ENCODE measurements around the gene PPFIA1.
"Not testable (repeated sequence)": the region's sequence is repeated elsewhere in the genome, so short reads cannot be mapped to it uniquely, and the experiment has no call there.

PPFIA1 gene

GRCh38 chr11:70383664-70384565 is 113.4 kb downstream of the PPFIA1 start:
- POLR2A ChIA-PET (ENCODE audit: low non-redundant PET) = no interaction called here
- CTCF ChIA-PET = no interaction called here
- no peak for TF ChIP-seq CTCF (conservative IDR thresholded peaks at IDR 0.05; ENCODE audit: low read depth)
- H3K27ac ChIP-seq = 0 out of 2 replicates have a peak overlapping the region, but pooled peaks have one; percentile 9
- no peak for DNase-seq (ENCODE audit: low spot score)

- H3K27ac ChIP-seq = peak overlapping the region; percentile 9; the same call in 1 of the 2 replicates
- no peak for TF ChIP-seq CTCF (conservative IDR thresholded peaks at IDR 0.05; ENCODE audit: low read depth)
- CTCF ChIA-PET = no interaction called here
- POLR2A ChIA-PET (ENCODE audit: low non-redundant PET) = no interaction called here
- no peak for DNase-seq (ENCODE audit: low spot score)
Observed at GRCh38 chr11:70384566-70385152, 114.2 kb downstream of the PPFIA1 start.

GRCh38 chr11:70387564-70387963 is 117.1 kb downstream of the PPFIA1 start:
- CTCF ChIA-PET = interaction anchor here (0.6 kb wide), 1 partner anchor 338 kb away, joined by 4 read pairs; no protein-coding TSS in a partner anchor
- no peak for TF ChIP-seq CTCF (conservative IDR thresholded peaks at IDR 0.05; ENCODE audit: low read depth)

GRCh38 chr11:70389201-70389600 is 118.7 kb downstream of the PPFIA1 start:
- ChIA-PET CTCF (no interaction called here), POLR2A (ENCODE audit: low non-redundant PET) (no interaction called here)
- no peak for DNase-seq (ENCODE audit: low spot score)
- TF ChIP-seq CTCF (conservative IDR thresholded peaks at IDR 0.05; ENCODE audit: low read depth) = no peak
- H3K27ac ChIP-seq = no peak overlapping the region

More at GRCh38 chr11:70387564-70387963, 117.1 kb downstream of the PPFIA1 start:
- DNase-seq (ENCODE audit: low spot score) = no peak
- H3K27ac ChIP-seq = no peak overlapping the region
- POLR2A ChIA-PET (ENCODE audit: low non-redundant PET) = no interaction called here

- CTCF ChIA-PET; DNase-seq (ENCODE audit: low spot score); H3K27ac ChIP-seq; POLR2A ChIA-PET (ENCODE audit: low non-redundant PET): not testable (repeated sequence)
Observed at GRCh38 chr11:70390882-70391281, 120.4 kb downstream of the PPFIA1 start.

- POLR2A ChIA-PET (ENCODE audit: low non-redundant PET) = no interaction called here
- CTCF ChIA-PET = no interaction called here
Observed at GRCh38 chr11:70394211-70394950, 123.9 kb downstream of the PPFIA1 start.

More at GRCh38 chr11:70394211-70394950, 123.9 kb downstream of the PPFIA1 start:
- TF ChIP-seq CTCF (conservative IDR thresholded peaks at IDR 0.05; ENCODE audit: low read depth) = no peak
- peak overlapping the region; percentile 6; the same call in 1 of the 2 replicates for H3K27ac ChIP-seq
- no peak for DNase-seq (ENCODE audit: low spot score)

Measured in RWPE1 (cell line).